GM12875 (cell line): ENCODE results near the gene RASA3.
"Not testable (repeated sequence)": the region's sequence is repeated elsewhere in the genome, so short reads cannot be mapped to it uniquely, and the experiment has no call there.

Experiments
- H3K4me3 ChIP-seq: one replicate; pipeline ENCODE4 v1.5.1; 2011; ENCODE audit warnings: low read depth, low read length, control low read depth
- TF ChIP-seq, protein P1 (sequence below): IDR thresholded peaks from 2 replicates; pipeline ENCODE4 v1.5.1; 2011; ENCODE audit warnings: low read depth, mild to moderate bottlenecking, control low read depth, inconsistent platforms, low read length, moderate library complexity, borderline replicate concordance; ENCODE audit not compliant: insufficient read depth

The RASA3 gene, protein sequence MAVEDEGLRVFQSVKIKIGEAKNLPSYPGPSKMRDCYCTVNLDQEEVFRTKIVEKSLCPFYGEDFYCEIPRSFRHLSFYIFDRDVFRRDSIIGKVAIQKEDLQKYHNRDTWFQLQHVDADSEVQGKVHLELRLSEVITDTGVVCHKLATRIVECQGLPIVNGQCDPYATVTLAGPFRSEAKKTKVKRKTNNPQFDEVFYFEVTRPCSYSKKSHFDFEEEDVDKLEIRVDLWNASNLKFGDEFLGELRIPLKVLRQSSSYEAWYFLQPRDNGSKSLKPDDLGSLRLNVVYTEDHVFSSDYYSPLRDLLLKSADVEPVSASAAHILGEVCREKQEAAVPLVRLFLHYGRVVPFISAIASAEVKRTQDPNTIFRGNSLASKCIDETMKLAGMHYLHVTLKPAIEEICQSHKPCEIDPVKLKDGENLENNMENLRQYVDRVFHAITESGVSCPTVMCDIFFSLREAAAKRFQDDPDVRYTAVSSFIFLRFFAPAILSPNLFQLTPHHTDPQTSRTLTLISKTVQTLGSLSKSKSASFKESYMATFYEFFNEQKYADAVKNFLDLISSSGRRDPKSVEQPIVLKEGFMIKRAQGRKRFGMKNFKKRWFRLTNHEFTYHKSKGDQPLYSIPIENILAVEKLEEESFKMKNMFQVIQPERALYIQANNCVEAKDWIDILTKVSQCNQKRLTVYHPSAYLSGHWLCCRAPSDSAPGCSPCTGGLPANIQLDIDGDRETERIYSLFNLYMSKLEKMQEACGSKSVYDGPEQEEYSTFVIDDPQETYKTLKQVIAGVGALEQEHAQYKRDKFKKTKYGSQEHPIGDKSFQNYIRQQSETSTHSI

DNA sequence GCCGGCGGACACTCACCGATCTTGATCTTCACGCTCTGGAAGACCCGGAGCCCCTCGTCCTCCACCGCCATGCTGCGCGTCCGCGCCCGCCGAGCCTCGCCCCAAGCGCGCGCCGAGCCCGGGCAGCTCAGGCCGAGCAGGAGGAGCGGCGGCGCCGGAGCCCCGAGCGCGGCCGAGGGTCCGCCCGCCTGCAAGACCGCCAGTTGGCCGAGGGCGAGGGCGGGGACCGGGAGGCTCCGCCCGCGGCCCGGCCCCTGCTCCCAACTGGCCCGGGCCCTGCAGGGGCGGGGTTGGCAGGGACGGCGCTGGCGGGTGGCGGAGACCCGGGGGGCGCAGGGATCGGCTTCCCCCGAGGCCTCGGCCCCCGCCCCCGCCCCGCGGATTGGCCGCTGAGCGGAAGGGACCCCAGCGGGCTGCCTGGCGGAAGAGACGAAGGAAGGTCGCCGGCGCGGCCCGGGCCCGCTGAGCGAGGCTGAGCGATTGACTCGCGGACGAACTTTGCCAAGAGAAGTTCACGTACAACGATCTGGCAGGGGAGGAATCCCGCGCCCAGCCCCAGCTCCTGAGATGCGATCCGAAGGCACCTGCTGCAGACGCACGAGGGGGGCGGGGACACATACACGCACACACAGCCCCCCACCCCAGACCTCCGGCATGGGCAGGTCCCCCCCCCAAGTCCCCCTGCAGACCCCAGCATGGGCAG lies at the start of gene RASA3:
RASA3 (minus strand) TSS at position 205 of the 703 bp plus-strand sequence; CDS start at position 71, 134 bp downstream.
- TF ChIP-seq, protein P1, sequence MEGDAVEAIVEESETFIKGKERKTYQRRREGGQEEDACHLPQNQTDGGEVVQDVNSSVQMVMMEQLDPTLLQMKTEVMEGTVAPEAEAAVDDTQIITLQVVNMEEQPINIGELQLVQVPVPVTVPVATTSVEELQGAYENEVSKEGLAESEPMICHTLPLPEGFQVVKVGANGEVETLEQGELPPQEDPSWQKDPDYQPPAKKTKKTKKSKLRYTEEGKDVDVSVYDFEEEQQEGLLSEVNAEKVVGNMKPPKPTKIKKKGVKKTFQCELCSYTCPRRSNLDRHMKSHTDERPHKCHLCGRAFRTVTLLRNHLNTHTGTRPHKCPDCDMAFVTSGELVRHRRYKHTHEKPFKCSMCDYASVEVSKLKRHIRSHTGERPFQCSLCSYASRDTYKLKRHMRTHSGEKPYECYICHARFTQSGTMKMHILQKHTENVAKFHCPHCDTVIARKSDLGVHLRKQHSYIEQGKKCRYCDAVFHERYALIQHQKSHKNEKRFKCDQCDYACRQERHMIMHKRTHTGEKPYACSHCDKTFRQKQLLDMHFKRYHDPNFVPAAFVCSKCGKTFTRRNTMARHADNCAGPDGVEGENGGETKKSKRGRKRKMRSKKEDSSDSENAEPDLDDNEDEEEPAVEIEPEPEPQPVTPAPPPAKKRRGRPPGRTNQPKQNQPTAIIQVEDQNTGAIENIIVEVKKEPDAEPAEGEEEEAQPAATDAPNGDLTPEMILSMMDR = no peak
- peak within 1 kb of the TSS; percentile 97 for H3K4me3 ChIP-seq

DNA sequence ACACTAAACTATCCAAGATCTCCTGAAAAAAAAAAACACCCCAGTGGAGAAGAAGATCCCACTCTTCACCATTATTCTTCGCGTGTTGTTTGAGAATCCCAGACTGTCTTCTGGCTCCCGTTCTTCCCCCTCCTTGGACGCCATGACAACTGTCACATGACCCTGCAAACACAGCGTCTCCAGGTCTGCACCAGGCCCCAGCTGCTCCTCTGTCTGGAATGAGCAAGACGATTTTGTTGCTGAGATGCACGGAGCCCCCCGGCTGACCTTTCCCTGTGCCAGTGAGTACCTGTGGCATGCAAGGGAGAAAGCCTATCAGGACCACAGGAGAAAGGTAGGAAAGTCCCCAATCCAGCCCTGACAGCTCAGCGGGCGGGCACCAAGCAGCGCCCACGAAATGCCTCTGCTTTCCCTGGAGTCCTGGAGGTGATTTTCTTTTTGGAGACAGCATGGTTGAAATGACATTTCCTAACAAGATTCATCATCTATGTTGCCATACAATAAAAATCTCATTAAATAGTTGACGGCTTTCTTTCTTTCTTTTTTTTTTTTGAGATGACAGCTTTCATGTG lies 46.8 kb upstream of the RASA3 start, which contains the start of gene CFAP97D2:
CFAP97D2 (plus strand) TSS at position 171 of the 572 bp plus-strand sequence; CDS start at position 245, 74 bp downstream.
- no peak within 1 kb of the TSS for H3K4me3 ChIP-seq
- TF ChIP-seq, protein P1 = no peak

DNA sequence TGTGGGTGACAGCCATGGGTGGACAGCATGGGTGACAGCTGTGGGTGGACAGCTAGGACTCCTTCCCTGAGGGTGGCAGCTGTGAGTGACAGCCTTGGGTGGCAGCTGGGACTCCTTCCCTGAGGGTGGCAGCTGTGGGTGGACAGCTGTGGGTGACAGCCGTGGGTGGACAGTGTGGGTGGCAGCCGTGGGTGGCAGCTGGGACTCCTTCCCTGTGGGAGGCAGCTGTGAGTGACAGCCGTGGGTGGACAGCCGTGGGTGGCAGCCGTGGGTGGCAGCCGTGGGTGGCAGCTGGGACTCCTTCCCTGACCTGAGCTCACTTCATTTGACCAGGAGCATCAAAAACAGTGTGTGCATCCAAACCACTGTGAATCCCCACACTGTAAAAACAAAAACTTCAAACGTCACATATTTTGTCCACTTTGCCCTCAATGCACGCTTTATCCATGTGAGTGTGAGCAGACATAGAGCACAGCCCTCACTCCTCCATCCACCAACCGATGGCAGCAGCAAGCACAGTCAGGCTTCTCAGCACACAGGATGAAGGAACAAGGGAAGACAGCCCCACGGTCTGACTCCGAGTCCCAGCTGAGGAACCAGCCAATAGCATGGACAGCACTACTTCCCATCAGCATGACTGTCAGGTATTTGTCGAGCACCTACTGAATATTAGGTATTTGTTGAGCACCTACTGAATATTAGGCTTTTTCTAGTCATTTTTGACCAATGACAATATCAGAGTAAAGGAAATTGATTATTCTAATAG lies 45.0 kb upstream of the RASA3 start:
- H3K4me3 ChIP-seq = no peak overlapping the region
- TF ChIP-seq, protein P1 = no peak

DNA sequence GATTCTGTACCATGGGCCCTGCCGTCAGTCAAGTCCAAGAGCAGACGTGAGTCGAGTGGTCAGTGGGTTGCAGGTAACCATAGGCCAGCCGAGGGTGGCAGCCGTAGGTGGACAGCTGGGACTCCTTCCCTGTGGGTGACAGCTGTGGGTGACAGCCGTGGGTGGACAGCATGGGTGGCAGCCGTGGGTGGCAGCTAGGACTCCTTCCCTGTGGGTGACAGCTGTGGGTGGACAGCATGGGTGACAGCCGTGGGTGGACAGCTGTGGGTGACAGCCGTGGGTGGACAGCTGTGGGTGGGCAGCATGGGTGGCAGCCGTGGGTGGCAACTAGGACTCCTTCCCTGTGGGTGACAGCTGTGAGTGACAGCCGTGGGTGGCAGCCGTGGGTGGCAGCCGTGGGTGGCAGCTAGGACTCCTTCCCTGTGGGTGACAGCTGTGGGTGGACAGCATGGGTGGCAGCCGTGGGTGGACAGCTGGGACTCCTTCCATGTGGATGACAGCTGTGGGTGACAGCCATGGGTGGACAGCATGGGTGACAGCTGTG lies 44.0 kb upstream of the RASA3 start:
- H3K4me3 ChIP-seq = not testable (repeated sequence)

DNA sequence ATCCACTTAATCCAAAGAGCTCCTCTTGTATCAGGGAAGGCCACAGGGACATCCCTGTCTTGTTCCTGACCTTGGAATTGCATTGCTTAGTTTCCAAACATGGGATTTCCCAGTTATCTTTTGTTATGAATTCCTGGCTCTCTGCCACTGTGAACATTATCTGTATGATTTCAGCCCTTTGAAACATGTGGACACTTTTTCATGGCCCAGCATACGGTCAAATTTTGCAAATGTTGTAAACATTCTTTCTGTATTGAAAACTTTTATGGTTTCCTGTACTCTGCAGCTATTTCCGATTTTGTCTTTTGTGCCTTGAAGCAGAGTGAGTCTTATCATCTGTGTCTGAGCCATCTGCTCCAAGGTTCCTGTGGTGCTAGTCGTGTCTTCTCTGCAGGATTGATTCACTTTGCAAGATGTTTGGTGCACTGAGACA lies 42.1 kb upstream of the RASA3 start:
- TF ChIP-seq, protein P1 = no peak
- no peak overlapping the region for H3K4me3 ChIP-seq

DNA sequence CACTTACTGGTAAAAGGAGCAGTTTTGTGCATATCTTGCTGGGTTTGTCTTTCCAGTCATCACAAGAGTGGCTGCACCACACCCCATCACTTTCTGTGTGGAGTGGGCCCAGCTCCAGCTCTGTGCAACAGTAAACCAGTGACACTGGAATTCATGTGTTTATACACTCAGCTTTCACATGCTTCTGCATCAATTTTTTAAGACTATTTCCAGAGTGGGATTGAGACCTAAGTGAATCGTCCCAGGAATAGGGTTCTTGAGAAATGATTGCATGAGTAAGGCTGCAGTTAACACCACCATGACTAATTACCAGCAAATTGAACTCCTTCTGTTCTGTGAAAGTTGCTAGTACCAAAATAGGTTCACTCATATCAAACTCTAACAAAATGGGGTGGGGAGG lies 41.3 kb upstream of the RASA3 start:
- TF ChIP-seq, protein P1 = no peak
- H3K4me3 ChIP-seq = no peak overlapping the region
